HFFc6 (cell line): ENCODE results near the gene ZNF521. TPM values are rescaled to one million over a fixed set of nuclear protein-coding genes. Genes with fewer than 3 reads are reported as not detected.

Experiments used
- DNase-seq: peaks from one replicate; pipeline ENCODE4 v3.0.0-alpha.2; 2018
- H3K27ac Mint-ChIP-seq: 2 replicates; pipeline ENCODE4 v1.8.0; 2020; ENCODE audit warnings: mild to moderate bottlenecking, mixed read lengths
- H3K27me3 Mint-ChIP-seq: 2 replicates; pipeline ENCODE4 v1.8.0; 2021; ENCODE audit warnings: mild to moderate bottlenecking, moderate library complexity, mixed read lengths; ENCODE audit not compliant: insufficient read depth
- H3K36me3 Mint-ChIP-seq: 2 replicates; pipeline ENCODE4 v1.8.0; 2021; ENCODE audit warnings: low read depth, mixed read lengths
- H3K4me1 Mint-ChIP-seq: 2 replicates; pipeline ENCODE4 v1.8.0; 2020; ENCODE audit warnings: low read depth, mixed read lengths
- H3K4me3 Mint-ChIP-seq: 2 replicates; pipeline ENCODE4 v1.8.0; 2020; ENCODE audit warnings: mild to moderate bottlenecking, moderate library complexity, mixed read lengths
- H3K9me3 Mint-ChIP-seq: 2 replicates; pipeline ENCODE4 v1.8.0; 2020; ENCODE audit warnings: mild to moderate bottlenecking, mixed read lengths
- total RNA-seq, 6 experiments: library from RNA; stranded (reverse); fragmentation: NEBNext Ultra II Directional; extraction: Animal tissue kit (Norgen Biotek cat#: 25700); gene quantifications; 2 replicates in 1 of 6; 3 replicates in 5 of 6; pipeline ENCODE4 v1.2.3, GENCODE V29; 2021
- TF ChIP-seq, protein P1 (sequence below): fragments of 200-600 bp; sonication (generic); IDR thresholded peaks from 2 replicates; pipeline ENCODE4 v1.5.0; 2021; ENCODE audit warnings: antibody characterized with exemption, mild to moderate bottlenecking

The ZNF521 gene
- total RNA-seq, 6 experiments from 2014 or later = 0.27 to 5.3 (median 0.84) TPM

GRCh38 chr18:25093141-25093540 lies 258.8 kb downstream of the ZNF521 start:
- Mint-ChIP-seq H3K4me3 (no peak overlapping the region), H3K36me3 (no peaks in the 10 kb centered on the region), H3K4me1 (peaks cover 14% of the 10 kb centered on the region; the same call in 1 of the 2 replicates), H3K9me3 (no peaks in the 10 kb centered on the region; the same call in 1 of the 2 replicates), H3K27me3 (no peaks in the 10 kb centered on the region; the same call in 1 of the 2 replicates), H3K27ac (no peak overlapping the region)
- TF ChIP-seq, protein P1, sequence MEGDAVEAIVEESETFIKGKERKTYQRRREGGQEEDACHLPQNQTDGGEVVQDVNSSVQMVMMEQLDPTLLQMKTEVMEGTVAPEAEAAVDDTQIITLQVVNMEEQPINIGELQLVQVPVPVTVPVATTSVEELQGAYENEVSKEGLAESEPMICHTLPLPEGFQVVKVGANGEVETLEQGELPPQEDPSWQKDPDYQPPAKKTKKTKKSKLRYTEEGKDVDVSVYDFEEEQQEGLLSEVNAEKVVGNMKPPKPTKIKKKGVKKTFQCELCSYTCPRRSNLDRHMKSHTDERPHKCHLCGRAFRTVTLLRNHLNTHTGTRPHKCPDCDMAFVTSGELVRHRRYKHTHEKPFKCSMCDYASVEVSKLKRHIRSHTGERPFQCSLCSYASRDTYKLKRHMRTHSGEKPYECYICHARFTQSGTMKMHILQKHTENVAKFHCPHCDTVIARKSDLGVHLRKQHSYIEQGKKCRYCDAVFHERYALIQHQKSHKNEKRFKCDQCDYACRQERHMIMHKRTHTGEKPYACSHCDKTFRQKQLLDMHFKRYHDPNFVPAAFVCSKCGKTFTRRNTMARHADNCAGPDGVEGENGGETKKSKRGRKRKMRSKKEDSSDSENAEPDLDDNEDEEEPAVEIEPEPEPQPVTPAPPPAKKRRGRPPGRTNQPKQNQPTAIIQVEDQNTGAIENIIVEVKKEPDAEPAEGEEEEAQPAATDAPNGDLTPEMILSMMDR = no peak
- no peak for DNase-seq

GRCh38 chr18:25089470-25089869 lies 262.5 kb downstream of the ZNF521 start:
- H3K4me3 Mint-ChIP-seq = no peak overlapping the region
- no peak for DNase-seq
- no peaks in the 10 kb centered on the region; the same call in 1 of the 2 replicates for H3K9me3 Mint-ChIP-seq
- no peaks in the 10 kb centered on the region; the same call in 1 of the 2 replicates for H3K4me1 Mint-ChIP-seq
- no peak overlapping the region for H3K27ac Mint-ChIP-seq
- TF ChIP-seq, protein P1 = no peak
- H3K27me3 Mint-ChIP-seq = no peaks in the 10 kb centered on the region
- H3K36me3 Mint-ChIP-seq = no peaks in the 10 kb centered on the region

- no peak overlapping the region for H3K27ac Mint-ChIP-seq
- no peaks in the 10 kb centered on the region; the same call in 1 of the 2 replicates for H3K4me1 Mint-ChIP-seq
- no peaks in the 10 kb centered on the region for H3K27me3 Mint-ChIP-seq
- no peaks in the 10 kb centered on the region for H3K36me3 Mint-ChIP-seq
- H3K9me3 Mint-ChIP-seq = peaks cover 3% of the 10 kb centered on the region; the same call in 1 of the 2 replicates
- TF ChIP-seq, protein P1 = no peak
- DNase-seq = no peak
- H3K4me3 Mint-ChIP-seq = no peak overlapping the region
These were observed 265.1 kb downstream of the ZNF521 start for GRCh38 chr18:25086876-25087275.

DNA sequence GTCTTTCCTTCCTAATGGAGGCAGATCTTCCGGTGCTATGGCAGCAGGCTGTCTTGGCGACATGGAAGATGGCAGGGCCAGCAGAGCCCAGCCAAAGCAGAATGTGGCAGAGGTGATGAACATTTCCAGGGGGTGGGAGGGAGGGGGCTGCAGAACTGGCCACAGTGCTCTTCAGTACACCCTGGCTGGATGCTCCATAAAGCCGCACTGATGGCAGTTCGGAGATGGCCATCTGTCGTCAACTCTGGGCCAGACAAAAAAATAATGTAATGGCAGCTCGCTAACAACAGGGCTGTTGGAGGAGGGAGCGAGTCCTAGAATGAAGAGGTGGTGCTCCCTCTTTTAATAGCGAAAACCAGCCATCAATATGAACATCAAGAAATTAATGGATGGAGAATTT lies 271.0 kb downstream of the ZNF521 start:
- H3K27me3 Mint-ChIP-seq = no peaks in the 10 kb centered on the region
- H3K27ac Mint-ChIP-seq = no peak overlapping the region
- H3K36me3 Mint-ChIP-seq = 0 out of 2 replicates have a peak, but pooled peaks cover 5% of the 10 kb centered on the region
- H3K4me3 Mint-ChIP-seq = no peak overlapping the region
- TF ChIP-seq, protein P1 = no peak
- H3K9me3 Mint-ChIP-seq = peaks cover 3% of the 10 kb centered on the region; the same call in 1 of the 2 replicates
- no peak for DNase-seq
- no peaks in the 10 kb centered on the region; the same call in 1 of the 2 replicates for H3K4me1 Mint-ChIP-seq

- no peak for DNase-seq
- Mint-ChIP-seq H3K4me3 (no peak overlapping the region), H3K27me3 (no peaks in the 10 kb centered on the region), H3K27ac (no peak overlapping the region), H3K36me3 (0 out of 2 replicates have a peak, but pooled peaks cover 5% of the 10 kb centered on the region), H3K4me1 (no peaks in the 10 kb centered on the region; the same call in 1 of the 2 replicates), H3K9me3 (peaks cover 3% of the 10 kb centered on the region; the same call in 1 of the 2 replicates)
- TF ChIP-seq, protein P1 = no peak
These were observed 271.8 kb downstream of the ZNF521 start for GRCh38 chr18:25080211-25080610.
